Gastrocnemius medialis (tissue), 4 donors: Measurements from ENCODE around the gene CEP170B. TPM values are rescaled to one million over a fixed set of nuclear protein-coding genes. Genes with fewer than 3 reads are reported as not detected.

Experiments used
- ATAC-seq, 2 donors: fragments of 150-250 bp; one replicate each; pipeline ENCODE4 v1.9.1; 2016
- DNase-seq, 2 donors: peaks; one replicate each; pipeline ENCODE4 v3.0.0-alpha.2; 2019
- H3K27ac ChIP-seq, 4 donors: fragments of 200-600 bp; sonication (generic); 1 replicate in 1 of 4; 2 replicates in 3 of 4; pipeline ENCODE4 v1.5.1; 2016 to 2018; ENCODE audit warnings: mild to moderate bottlenecking in 2 of 4, moderate library complexity in 1 of 4
- H3K27me3 ChIP-seq, 3 donors: fragments of 200-600 bp; sonication (generic) in 2 of 3; 1 replicate in 1 of 3; 2 replicates in 2 of 3; pipeline versions ENCODE4 v1.5.1 to v1.6.0; 2016 to 2019; ENCODE audit warnings: mild to moderate bottlenecking in 1 of 3, moderate library complexity in 1 of 3
- H3K36me3 ChIP-seq, 2 donors: fragments of 200-600 bp; sonication (generic) in 1 of 2; one replicate each; pipeline ENCODE4 v1.5.1; 2017 to 2018
- H3K4me1 ChIP-seq, 2 donors: fragments of 200-600 bp; sonication (generic) in 1 of 2; one replicate each; pipeline ENCODE4 v1.5.1; 2016 to 2017; ENCODE audit warnings: mild to moderate bottlenecking in 2 of 2
- H3K4me3 ChIP-seq, 4 donors: fragments of 200-600 bp; sonication (generic) in 3 of 4; 1 replicate in 1 of 4; 2 replicates in 3 of 4; pipeline ENCODE4 v1.5.1; 2016 to 2019; ENCODE audit warnings: mild to moderate bottlenecking in 2 of 4
- H3K9me3 ChIP-seq, 3 donors: fragments of 200-600 bp; sonication (generic) in 2 of 3; 1 replicate in 1 of 3; 2 replicates in 2 of 3; pipeline ENCODE4 v1.5.1; 2016 to 2019
- CTCF ChIP-seq, 5 experiments: fragments of 450-650 bp in 3 of 5; fragments of 200-600 bp in 2 of 5; sonication (generic) in 2 of 5; IDR thresholded peaks in 4 of 5; conservative IDR thresholded peaks in 1 of 5; 1 replicate in 4 of 5; 2 replicates in 1 of 5; pipeline ENCODE4 v1.5.1; 2016 to 2019; ENCODE audit warnings: antibody characterized with exemption in 5 of 5, mild to moderate bottlenecking in 3 of 5, moderate library complexity in 3 of 5
- POLR2A ChIP-seq, 2 donors: fragments of 450-650 bp; IDR thresholded peaks; one replicate each; pipeline ENCODE4 v1.6.1; 2017; ENCODE audit warnings: antibody characterized with exemption in 2 of 2, mild to moderate bottlenecking in 2 of 2, moderate library complexity in 2 of 2
- in situ Hi-C, 4 donors: fragments of 200-750 bp; cut with MboI; loops; one replicate each; pipeline versions ENCODE4 v1.15.0 to v1.8.0; 2017; ENCODE audit warnings: low sequenced_read_pairs in 4 of 4
- intact Hi-C: fragments of 100-400 bp; cut with DNase I; formaldehyde crosslinking; loops from one replicate; pipeline ENCODE4 v1.15.1; 2023; ENCODE audit warnings: low total_unique reads
- total RNA-seq, 4 donors: library from RNA; depleted of rRNA; stranded (reverse); fragments of >200 nt; gene quantifications; one replicate each; pipeline versions ENCODE4 v1.1.0 to v1.2.3, GENCODE V29; 2016

CEP170B gene
- total RNA-seq, 4 donors from 2014 or later: 4.5 to 13.0 (median 7.1) TPM

- Histone ChIP-seq H3K4me1 (no peaks in the 10 kb centered on the region), H3K27ac (no peak overlapping the region), H3K9me3 (no peaks in the 10 kb centered on the region), H3K36me3 (no peaks in the 10 kb centered on the region), H3K4me3 (no peak overlapping the region), H3K27me3 (no peaks in the 10 kb centered on the region)
- intact Hi-C loops (no loop called here), in situ Hi-C loops (no loop called here)
- DNase-seq: no peak
- no peak for ATAC-seq
- TF ChIP-seq CTCF (IDR thresholded peaks at IDR 0.05 in 4 of 5, conservative IDR thresholded peaks at IDR 0.05 in 1 of 5): no peak
- no peak for TF ChIP-seq POLR2A (IDR thresholded peaks at IDR 0.05)
Measured at GRCh38 chr14:104898195-104898558, 33.1 kb downstream of the CEP170B start.

GRCh38 chr14:104898870-104899510 is 33.9 kb downstream of the CEP170B start:
- intact Hi-C loops (no loop called here), in situ Hi-C loops (no loop called here)
- Histone ChIP-seq H3K27me3 (no peaks in the 10 kb centered on the region), H3K27ac (no peak overlapping the region), H3K4me1 (no peaks in the 10 kb centered on the region), H3K36me3 (no peaks in the 10 kb centered on the region), H3K4me3 (no peak overlapping the region), H3K9me3 (no peaks in the 10 kb centered on the region)
- DNase-seq (no peak), ATAC-seq (no peak)
- TF ChIP-seq POLR2A (IDR thresholded peaks at IDR 0.05): no peak
- TF ChIP-seq CTCF (IDR thresholded peaks at IDR 0.05 in 4 of 5, conservative IDR thresholded peaks at IDR 0.05 in 1 of 5): no peak

- Histone ChIP-seq H3K36me3 (no peaks in the 10 kb centered on the region), H3K27ac (no peak overlapping the region), H3K4me1 (no peaks in the 10 kb centered on the region), H3K4me3 (no peak overlapping the region), H3K9me3 (no peaks in the 10 kb centered on the region), H3K27me3 (no peaks in the 10 kb centered on the region)
- TF ChIP-seq CTCF (IDR thresholded peaks at IDR 0.05 in 4 of 5, conservative IDR thresholded peaks at IDR 0.05 in 1 of 5) (no peak), POLR2A (IDR thresholded peaks at IDR 0.05) (no peak)
- DNase-seq: no peak
- in situ Hi-C loops: no loop called here
- no peak for ATAC-seq
- intact Hi-C loops: no loop called here
Measured at GRCh38 chr14:104899781-104900180, 34.7 kb downstream of the CEP170B start.

- in situ Hi-C loops: no loop called here
- ATAC-seq: no peak
- H3K27me3 ChIP-seq: no peaks in the 10 kb centered on the region
- H3K9me3 ChIP-seq: no peaks in the 10 kb centered on the region
- no peak overlapping the region for H3K4me3 ChIP-seq
- DNase-seq: no peak
- no peaks in the 10 kb centered on the region for H3K36me3 ChIP-seq
- TF ChIP-seq CTCF (IDR thresholded peaks at IDR 0.05 in 4 of 5, conservative IDR thresholded peaks at IDR 0.05 in 1 of 5) (no peak), POLR2A (IDR thresholded peaks at IDR 0.05) (no peak)
- no peak overlapping the region for H3K27ac ChIP-seq
- intact Hi-C loops: no loop called here
- H3K4me1 ChIP-seq: no peaks in the 10 kb centered on the region
Measured at GRCh38 chr14:104900639-104901512, 35.8 kb downstream of the CEP170B start.
